HL-60 (cell line): ENCODE results near the gene PCTP.

Experiments used
- CTCF ChIP-seq: IDR thresholded peaks from one replicate; pipeline ENCODE4 v1.5.1; 2011; ENCODE audit warnings: low read length, control low read depth, inconsistent platforms; ENCODE audit not compliant: insufficient read depth
- GABPA ChIP-seq: IDR thresholded peaks from 2 replicates; pipeline ENCODE4 v1.6.1; 2012; ENCODE audit warnings: low read depth
- POLR2AphosphoS5 ChIP-seq: IDR thresholded peaks from 2 replicates; pipeline ENCODE4 v1.6.1; 2012; ENCODE audit warnings: low read depth
- REST ChIP-seq: IDR thresholded peaks from 2 replicates; pipeline ENCODE4 v1.6.1; 2012; ENCODE audit warnings: low read depth; ENCODE audit not compliant: insufficient replicate concordance

- no peak for TF ChIP-seq CTCF
- no peak for TF ChIP-seq POLR2AphosphoS5
- TF ChIP-seq REST, result no peak
- no peak for TF ChIP-seq GABPA
These were observed 27.4 kb upstream of the PCTP start for GRCh38 chr17:55723488-55723848.
